ENCODE results near the gene OTUD7B.

DNA sequence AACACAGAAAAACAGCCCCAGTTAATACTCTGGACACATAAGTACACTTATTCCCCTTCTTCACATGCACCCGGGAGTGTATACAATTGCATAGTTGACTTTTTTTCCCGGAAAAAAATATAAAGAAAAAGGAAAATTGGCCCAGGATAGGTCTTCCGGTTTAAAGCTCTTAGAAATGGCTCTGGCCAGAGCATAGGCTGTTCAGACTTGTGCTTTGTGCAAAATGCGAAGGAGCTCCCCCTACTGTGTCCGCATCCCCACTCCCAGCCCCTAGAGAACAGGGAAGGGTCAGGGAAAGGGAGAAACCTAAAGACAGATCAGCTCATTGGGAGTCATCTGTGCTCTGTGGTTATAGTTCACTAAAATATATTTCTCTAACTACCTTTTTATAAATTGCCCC, 68.3 kb downstream of the OTUD7B start:
- no peak for TF ChIP-seq SP1 (IDR thresholded peaks at IDR 0.05; ENCODE audit: low read depth, low read length)
- no peak for TF ChIP-seq CHD1 (IDR thresholded peaks at IDR 0.05; ENCODE audit: low read depth, low read length)
- no peak for TF ChIP-seq SP2 (IDR thresholded peaks at IDR 0.05; ENCODE audit: low read length)
- no peak for TF ChIP-seq POLR2AphosphoS5 (IDR thresholded peaks at IDR 0.05; ENCODE audit: low read depth, low read length)
- no peak for TF ChIP-seq POLR2A (IDR thresholded peaks at IDR 0.05; ENCODE audit: control extremely low read depth in 1 of 2, low read depth in 2 of 2, low read length in 2 of 2)
- no peak for TF ChIP-seq CEBPB (IDR thresholded peaks at IDR 0.05; ENCODE audit: low read depth, low read length)
- no peak for TF ChIP-seq EGR1 (IDR thresholded peaks at IDR 0.05; ENCODE audit: borderline replicate concordance, low read depth, low read length)

Data from H1 (cell line).